ENCODE results near the gene SLC10A1. TPM values are rescaled to one million over a fixed set of nuclear protein-coding genes. Genes with fewer than 3 reads are reported as not detected.

SLC10A1 gene
- total and polyA plus RNA-seq, 7 donors = not detected

DNA sequence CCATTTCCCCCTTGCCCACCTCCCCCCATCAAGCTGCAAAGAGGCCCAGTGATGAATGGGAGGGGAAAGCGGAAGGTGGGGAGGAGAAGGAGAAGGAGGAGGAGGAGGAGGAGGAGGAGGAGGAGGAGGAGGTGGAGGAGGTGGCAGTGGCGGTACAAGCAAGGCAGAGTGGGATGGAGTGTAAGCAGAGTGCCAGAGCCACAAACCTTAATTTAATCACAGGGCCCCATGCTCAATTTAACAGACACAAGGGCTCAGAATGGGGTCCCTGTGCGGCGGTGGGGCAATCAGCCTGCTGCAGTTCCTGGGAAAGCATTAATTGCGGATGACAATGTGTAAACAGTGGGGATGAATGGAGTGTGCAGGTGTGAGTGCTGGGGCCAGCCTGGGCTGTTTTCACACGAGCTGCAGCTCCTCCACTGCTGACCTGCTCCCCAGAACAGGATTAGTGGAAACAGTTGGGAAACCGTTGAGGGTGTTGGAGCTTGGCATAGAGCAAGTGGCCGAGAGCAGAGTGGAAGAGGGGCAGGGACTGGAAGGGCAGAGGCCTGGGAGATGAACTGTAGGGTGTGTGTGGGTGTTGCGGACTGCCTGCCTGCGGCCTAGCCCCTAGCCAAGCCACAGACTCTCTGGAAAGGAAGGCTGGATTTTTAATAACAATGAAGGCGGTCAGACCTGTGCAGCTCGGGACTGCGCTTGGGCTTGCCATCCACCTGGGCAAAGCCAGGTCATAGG lies 45.8 kb upstream of the SLC10A1 start:
- ATAC-seq = peak in 1 of 4 donors; percentile 26
- TF ChIP-seq CTCF (IDR thresholded peaks at IDR 0.05) = no peak
- 77 to 83% (median 81%) methylated on average over 12 to 13 of the region's 13 CpGs for WGBS, 3 donors
- Histone ChIP-seq H3K36me3 (ENCODE audit: insufficient read depth in 1 of 2, low read depth in 1 of 2) (no peaks in the 10 kb centered on the region), H3K27me3 (ENCODE audit: insufficient read depth in 3 of 3, low read length in 2 of 3) (peaks cover 0 to 3% (median 0%) of the 10 kb centered on the region in 3 donors), H3K4me1 (no peaks in the 10 kb centered on the region), H3K9me3 (no peaks in the 10 kb centered on the region), H3K27ac (no peak overlapping the region), H3K4me3 (no peak overlapping the region)
- DNase-seq = no peak
- intact Hi-C loops (cut with DNase I) = no loop called here

GRCh38 chr14:69841656-69842055 lies 44.6 kb upstream of the SLC10A1 start:
- Histone ChIP-seq H3K27ac (no peak overlapping the region), H3K4me1 (no peaks in the 10 kb centered on the region), H3K9me3 (no peaks in the 10 kb centered on the region), H3K36me3 (ENCODE audit: insufficient read depth in 1 of 2, low read depth in 1 of 2) (no peaks in the 10 kb centered on the region), H3K4me3 (no peak overlapping the region), H3K27me3 (ENCODE audit: insufficient read depth in 3 of 3, low read length in 2 of 3) (peaks cover 0 to 3% (median 0%) of the 10 kb centered on the region in 3 donors)
- no peak for ATAC-seq
- WGBS, 3 donors = 34 to 36% (median 35%) methylated on average over 5 of the region's 5 CpGs
- TF ChIP-seq CTCF (IDR thresholded peaks at IDR 0.05) = no peak
- DNase-seq = no peak
- intact Hi-C loops (cut with DNase I) = no loop called here

- H3K36me3 ChIP-seq (ENCODE audit: insufficient read depth in 1 of 2, low read depth in 1 of 2) = no peaks in the 10 kb centered on the region
- no peak for TF ChIP-seq CTCF (IDR thresholded peaks at IDR 0.05)
- H3K27me3 ChIP-seq (ENCODE audit: insufficient read depth in 3 of 3, low read length in 2 of 3) = peaks cover 0 to 3% (median 0%) of the 10 kb centered on the region in 3 donors
- H3K4me1 ChIP-seq = no peaks in the 10 kb centered on the region
- ATAC-seq (no peak), DNase-seq (no peak)
- no peak overlapping the region for H3K27ac ChIP-seq
- no peaks in the 10 kb centered on the region for H3K9me3 ChIP-seq
- 93 to 95% (median 94%) methylated on average over 3 of the region's 3 CpGs for WGBS, 3 donors
- no peak overlapping the region for H3K4me3 ChIP-seq
- intact Hi-C loops (cut with DNase I) = no loop called here
These were observed 42.6 kb upstream of the SLC10A1 start for GRCh38 chr14:69839661-69840060.

GRCh38 chr14:69838881-69839416 lies 41.9 kb upstream of the SLC10A1 start:
- 69 to 81% (median 79%) methylated on average over 3 of the region's 3 CpGs for WGBS, 3 donors
- DNase-seq (no peak), ATAC-seq (no peak)
- Histone ChIP-seq H3K27me3 (ENCODE audit: insufficient read depth in 3 of 3, low read length in 2 of 3) (peaks cover 0 to 3% (median 0%) of the 10 kb centered on the region in 3 donors), H3K36me3 (ENCODE audit: insufficient read depth in 1 of 2, low read depth in 1 of 2) (no peaks in the 10 kb centered on the region), H3K9me3 (no peaks in the 10 kb centered on the region), H3K27ac (no peak overlapping the region), H3K4me3 (no peak overlapping the region), H3K4me1 (no peaks in the 10 kb centered on the region)
- TF ChIP-seq CTCF (IDR thresholded peaks at IDR 0.05) = no peak
- intact Hi-C loops (cut with DNase I) = no loop called here
